ENCODE data around the gene MAML3. TPM values are rescaled to one million over a fixed set of nuclear protein-coding genes. Genes with fewer than 3 reads are reported as not detected.

The MAML3 gene
- total RNA-seq, 1 donor from 2014 or later, result 4.4 TPM

- DNase-seq, result no peak
These were observed 235.0 kb downstream of the MAML3 start for GRCh38 chr4:139919004-139919403.

GRCh38 chr4:139918591-139918990, 235.4 kb downstream of the MAML3 start:
- DNase-seq, result no peak

- DNase-seq, result no peak
These were observed 236.1 kb downstream of the MAML3 start for GRCh38 chr4:139917896-139918295.

- DNase-seq, result no peak
These were observed 237.9 kb downstream of the MAML3 start for GRCh38 chr4:139916041-139916440.

GRCh38 chr4:139915037-139915436, 238.9 kb downstream of the MAML3 start:
- DNase-seq, result no peak

GRCh38 chr4:139913995-139914598, 239.9 kb downstream of the MAML3 start:
- DNase-seq, result no peak

GRCh38 chr4:139913398-139913990, 240.5 kb downstream of the MAML3 start:
- DNase-seq, result no peak

- no peak for DNase-seq
These were observed 241.5 kb downstream of the MAML3 start for GRCh38 chr4:139912445-139912844.

- DNase-seq, result no peak
These were observed 243.9 kb downstream of the MAML3 start for GRCh38 chr4:139910106-139910505.

- no peak for DNase-seq
These were observed 245.1 kb downstream of the MAML3 start for GRCh38 chr4:139908636-139909437.

- no peak for DNase-seq
These were observed 246.8 kb downstream of the MAML3 start for GRCh38 chr4:139907001-139907809.

- no peak for DNase-seq
These were observed 248.5 kb downstream of the MAML3 start for GRCh38 chr4:139905489-139905888.

- DNase-seq, result no peak
These were observed 249.6 kb downstream of the MAML3 start for GRCh38 chr4:139904406-139904805.

- no peak for DNase-seq
These were observed 250.1 kb downstream of the MAML3 start for GRCh38 chr4:139903845-139904244.

GRCh38 chr4:139902321-139903320, 251.4 kb downstream of the MAML3 start:
- DNase-seq, result no peak

- DNase-seq, result no peak
These were observed 252.3 kb downstream of the MAML3 start for GRCh38 chr4:139901531-139902320.

- DNase-seq, result no peak
These were observed 253.0 kb downstream of the MAML3 start for GRCh38 chr4:139900964-139901376.

- DNase-seq, result no peak
These were observed 254.6 kb downstream of the MAML3 start for GRCh38 chr4:139899346-139899745.

GRCh38 chr4:139898293-139898692, 255.7 kb downstream of the MAML3 start:
- DNase-seq, result no peak

GRCh38 chr4:139896091-139896604, 257.8 kb downstream of the MAML3 start:
- no peak for DNase-seq

Measured in occipital lobe (tissue), 2 donors.